Epithelial cell of esophagus (primary cell): ENCODE results near the gene AKNA.

Experiments
- DNase-seq: peaks from one replicate; pipeline ENCODE4 v3.0.0; 2010; ENCODE audit warnings: low read depth
- H3K4me3 ChIP-seq: 2 replicates; pipeline ENCODE4 v1.5.1; 2011; ENCODE audit warnings: mild to moderate bottlenecking, low read length, control low read depth
- TF ChIP-seq, protein P1 (sequence below): IDR thresholded peaks from 2 replicates; pipeline ENCODE4 v1.5.1; 2011; ENCODE audit warnings: low read depth, mild to moderate bottlenecking, low read length, control low read depth, inconsistent platforms; ENCODE audit not compliant: insufficient read depth; ENCODE audit errors: missing control alignments

The AKNA gene

GRCh38 chr9:114403153-114403756 lies 15.5 kb upstream of the AKNA start:
- TF ChIP-seq, protein P1, sequence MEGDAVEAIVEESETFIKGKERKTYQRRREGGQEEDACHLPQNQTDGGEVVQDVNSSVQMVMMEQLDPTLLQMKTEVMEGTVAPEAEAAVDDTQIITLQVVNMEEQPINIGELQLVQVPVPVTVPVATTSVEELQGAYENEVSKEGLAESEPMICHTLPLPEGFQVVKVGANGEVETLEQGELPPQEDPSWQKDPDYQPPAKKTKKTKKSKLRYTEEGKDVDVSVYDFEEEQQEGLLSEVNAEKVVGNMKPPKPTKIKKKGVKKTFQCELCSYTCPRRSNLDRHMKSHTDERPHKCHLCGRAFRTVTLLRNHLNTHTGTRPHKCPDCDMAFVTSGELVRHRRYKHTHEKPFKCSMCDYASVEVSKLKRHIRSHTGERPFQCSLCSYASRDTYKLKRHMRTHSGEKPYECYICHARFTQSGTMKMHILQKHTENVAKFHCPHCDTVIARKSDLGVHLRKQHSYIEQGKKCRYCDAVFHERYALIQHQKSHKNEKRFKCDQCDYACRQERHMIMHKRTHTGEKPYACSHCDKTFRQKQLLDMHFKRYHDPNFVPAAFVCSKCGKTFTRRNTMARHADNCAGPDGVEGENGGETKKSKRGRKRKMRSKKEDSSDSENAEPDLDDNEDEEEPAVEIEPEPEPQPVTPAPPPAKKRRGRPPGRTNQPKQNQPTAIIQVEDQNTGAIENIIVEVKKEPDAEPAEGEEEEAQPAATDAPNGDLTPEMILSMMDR, result no peak
- DNase-seq, result no peak
- no peak overlapping the region for H3K4me3 ChIP-seq

GRCh38 chr9:114401344-114401743 lies 13.6 kb upstream of the AKNA start:
- TF ChIP-seq, protein P1, result no peak
- H3K4me3 ChIP-seq, result no peak overlapping the region
- DNase-seq, result no peak

- no peak for DNase-seq
- no peak overlapping the region for H3K4me3 ChIP-seq
- TF ChIP-seq, protein P1, result no peak
Measured at GRCh38 chr9:114400772-114401171, 13.0 kb upstream of the AKNA start.

GRCh38 chr9:114400219-114400618 lies 12.4 kb upstream of the AKNA start:
- TF ChIP-seq, protein P1, result no peak
- H3K4me3 ChIP-seq, result no peak overlapping the region
- DNase-seq, result peak; percentile 81

DNA sequence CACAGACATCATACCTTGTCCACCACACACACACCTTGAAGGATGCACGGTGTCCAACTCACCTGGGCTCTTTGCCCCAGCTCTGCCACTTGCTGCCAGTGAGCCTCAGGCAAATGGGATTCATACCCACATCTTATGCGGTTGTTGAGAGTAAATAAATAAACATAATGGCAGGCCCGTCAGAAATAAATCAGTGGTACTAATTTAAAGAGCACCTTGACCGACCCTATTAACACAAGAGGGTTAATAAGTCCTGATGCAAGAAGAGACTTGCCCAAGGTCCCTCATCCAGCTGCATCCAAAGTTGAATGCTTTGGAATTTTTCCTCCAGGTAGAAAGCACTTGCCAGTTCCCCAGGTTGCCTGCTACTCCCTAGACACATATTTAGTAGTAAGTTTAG lies 11.6 kb upstream of the AKNA start:
- TF ChIP-seq, protein P1, result no peak
- peak; percentile 28 for DNase-seq
- no peak overlapping the region for H3K4me3 ChIP-seq

- H3K4me3 ChIP-seq, result peak overlapping the region; percentile 64
- TF ChIP-seq, protein P1, result no peak
- peak; percentile 96 for DNase-seq
Measured at GRCh38 chr9:114397848-114398605, 10.2 kb upstream of the AKNA start.

GRCh38 chr9:114397219-114397847 lies 9.6 kb upstream of the AKNA start:
- peak overlapping the region; percentile 64 for H3K4me3 ChIP-seq
- no peak for DNase-seq
- TF ChIP-seq, protein P1, result no peak
